NCI-H526 treated with DMSO at 0.1 percent for 48 hours (cell line): ENCODE measurements around the gene ASCL3.
"Not testable (repeated sequence)": the region's sequence is repeated elsewhere in the genome, so short reads cannot be mapped to it uniquely, and the experiment has no call there.

Source experiments
- DNase-seq: peaks from one replicate; lab custom pipeline; 2025; lab: John Stamatoyannopoulos, UW

The ASCL3 gene

GRCh38 chr11:8942518-8943066 lies at the start of gene ASCL3:
TSS of gene ASCL3 (minus strand) at chr11:8943016. CDS start at chr11:8938161, 4,855 bp downstream.
- DNase-seq = peak; percentile 17

- DNase-seq = no peak
These were observed 46.6 kb upstream of the ASCL3 start for GRCh38 chr11:8989453-8989852.

- DNase-seq = no peak
These were observed 45.8 kb upstream of the ASCL3 start for GRCh38 chr11:8988329-8989234.

GRCh38 chr11:8987446-8987845 lies 44.6 kb upstream of the ASCL3 start:
- DNase-seq = no peak

- DNase-seq = not testable (repeated sequence)
These were observed 44.0 kb upstream of the ASCL3 start for GRCh38 chr11:8986772-8987171.

- DNase-seq = no peak
These were observed 42.6 kb upstream of the ASCL3 start for GRCh38 chr11:8985462-8985861.

GRCh38 chr11:8983552-8983951 lies 40.7 kb upstream of the ASCL3 start:
- DNase-seq = no peak

- no peak for DNase-seq
These were observed 37.7 kb upstream of the ASCL3 start for GRCh38 chr11:8980485-8980884.

GRCh38 chr11:8979365-8979764 lies 36.5 kb upstream of the ASCL3 start:
- DNase-seq = not testable (repeated sequence)

- DNase-seq = no peak
These were observed 30.3 kb upstream of the ASCL3 start for GRCh38 chr11:8973121-8973520.

GRCh38 chr11:8971924-8972316 lies 29.1 kb upstream of the ASCL3 start:
- DNase-seq = no peak

GRCh38 chr11:8971196-8971923 lies 28.5 kb upstream of the ASCL3 start:
- peak; percentile 24 for DNase-seq

- DNase-seq = no peak
These were observed 24.4 kb upstream of the ASCL3 start for GRCh38 chr11:8967184-8967583.

- DNase-seq = peak; percentile 81
These were observed 21.8 kb upstream of the ASCL3 start, which contains the start of gene TMEM9B for GRCh38 chr11:8964324-8965320. TSS of gene TMEM9B (minus strand) at chr11:8964442. CDS start at chr11:8964313, 129 bp downstream.

- DNase-seq = peak; percentile 81
These were observed 20.9 kb upstream of the ASCL3 start for GRCh38 chr11:8963569-8964323.

GRCh38 chr11:8962841-8963240 lies 20.0 kb upstream of the ASCL3 start:
- DNase-seq = no peak

GRCh38 chr11:8961401-8961800 lies 18.6 kb upstream of the ASCL3 start:
- no peak for DNase-seq

GRCh38 chr11:8959546-8960166 lies 16.8 kb upstream of the ASCL3 start:
- peak; percentile 19 for DNase-seq

- no peak for DNase-seq
These were observed 14.0 kb upstream of the ASCL3 start for GRCh38 chr11:8956860-8957259.

- DNase-seq = no peak
These were observed 6.1 kb upstream of the ASCL3 start for GRCh38 chr11:8948886-8949285.
